T-helper 2 cell (primary cell): ENCODE results near the gene FLT1.

ENCODE experiments used
- DNase-seq, 5 experiments: peaks; one replicate each; pipeline versions ENCODE4 v3.0.0 to v3.0.0-alpha.2; 2012 to 2022

FLT1 gene

GRCh38 chr13:28385362-28385761, 109.6 kb downstream of the FLT1 start:
- DNase-seq = no peak

GRCh38 chr13:28384789-28385188, 110.1 kb downstream of the FLT1 start:
- no peak for DNase-seq

GRCh38 chr13:28380319-28380718, 114.6 kb downstream of the FLT1 start:
- no peak for DNase-seq

GRCh38 chr13:28379371-28380083, 115.4 kb downstream of the FLT1 start:
- DNase-seq = no peak

GRCh38 chr13:28376604-28377003, 118.3 kb downstream of the FLT1 start:
- DNase-seq = no peak

GRCh38 chr13:28375250-28375930, 119.5 kb downstream of the FLT1 start:
- no peak for DNase-seq

- DNase-seq = no peak
Observed at GRCh38 chr13:28373810-28374209, 121.1 kb downstream of the FLT1 start.

GRCh38 chr13:28370448-28370847, 124.5 kb downstream of the FLT1 start:
- DNase-seq = no peak

GRCh38 chr13:28358708-28359107, 136.2 kb downstream of the FLT1 start:
- DNase-seq = no peak

GRCh38 chr13:28357911-28358433, 137.0 kb downstream of the FLT1 start:
- DNase-seq = peak in 1 of 5 experiments; percentile 13

GRCh38 chr13:28357247-28357825, 137.6 kb downstream of the FLT1 start:
- no peak for DNase-seq

GRCh38 chr13:28356561-28357021, 138.3 kb downstream of the FLT1 start:
- DNase-seq = no peak

GRCh38 chr13:28355822-28356371, 139.0 kb downstream of the FLT1 start:
- DNase-seq = peak in 2 of 5 experiments; percentile 26 to 31

GRCh38 chr13:28355046-28355821, 139.7 kb downstream of the FLT1 start:
- DNase-seq = no peak

- no peak for DNase-seq
Observed at GRCh38 chr13:28353679-28354078, 141.2 kb downstream of the FLT1 start.

GRCh38 chr13:28349907-28350654, 144.8 kb downstream of the FLT1 start:
- DNase-seq = no peak

- DNase-seq = no peak
Observed at GRCh38 chr13:28349371-28349770, 145.6 kb downstream of the FLT1 start.

- peak in 1 of 5 experiments; percentile 56 for DNase-seq
Observed at GRCh38 chr13:28347456-28348371, 147.2 kb downstream of the FLT1 start.

GRCh38 chr13:28346154-28346553, 148.8 kb downstream of the FLT1 start:
- DNase-seq = no peak

- DNase-seq = no peak
Observed at GRCh38 chr13:28344163-28344562, 150.8 kb downstream of the FLT1 start.

GRCh38 chr13:28342251-28342650, 152.7 kb downstream of the FLT1 start:
- no peak for DNase-seq
